ENCODE measurements around the gene PDIA5.

PDIA5 gene

DNA sequence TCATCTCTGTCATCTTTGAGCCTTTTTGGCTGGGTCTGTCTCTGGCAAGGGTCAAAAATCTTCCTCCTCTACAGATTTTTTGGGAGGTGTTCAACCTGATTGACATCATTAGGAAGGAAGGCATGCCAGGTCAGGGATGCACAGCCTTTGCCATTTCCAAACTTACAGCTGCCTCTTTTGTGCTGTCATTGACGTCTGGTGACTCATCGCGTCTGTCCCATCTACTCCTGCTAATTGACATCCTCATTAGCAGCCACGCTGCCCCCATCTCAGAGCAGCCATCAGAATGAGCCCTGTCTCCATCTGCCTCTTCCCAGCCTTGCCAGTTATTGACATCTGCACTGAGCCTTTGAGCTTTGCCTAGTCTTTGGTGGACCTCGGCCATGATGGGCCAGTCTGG lies 53.0 kb downstream of the PDIA5 start:
- no peak for DNase-seq (ENCODE audit: low read depth)

DNA sequence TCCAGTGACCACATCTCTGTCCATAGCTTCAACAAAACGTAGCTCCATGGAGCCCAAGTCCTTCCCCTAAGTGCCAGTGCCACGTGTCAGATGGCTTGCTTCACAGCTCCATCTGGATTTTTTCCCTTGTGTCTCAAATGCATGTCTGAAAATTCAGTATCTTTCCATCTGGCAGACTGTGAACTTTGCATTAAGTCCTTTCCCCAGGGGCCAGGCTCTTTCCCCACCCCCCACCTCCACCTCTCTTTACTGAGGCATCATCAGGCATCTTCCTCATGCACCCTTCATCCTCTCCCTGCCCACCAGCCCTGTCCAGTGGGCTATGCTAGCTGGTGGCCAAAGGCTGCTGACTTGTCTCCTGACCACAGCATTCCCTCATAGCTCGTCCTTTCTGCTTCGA lies 53.7 kb downstream of the PDIA5 start:
- DNase-seq (ENCODE audit: low read depth), result no peak

DNA sequence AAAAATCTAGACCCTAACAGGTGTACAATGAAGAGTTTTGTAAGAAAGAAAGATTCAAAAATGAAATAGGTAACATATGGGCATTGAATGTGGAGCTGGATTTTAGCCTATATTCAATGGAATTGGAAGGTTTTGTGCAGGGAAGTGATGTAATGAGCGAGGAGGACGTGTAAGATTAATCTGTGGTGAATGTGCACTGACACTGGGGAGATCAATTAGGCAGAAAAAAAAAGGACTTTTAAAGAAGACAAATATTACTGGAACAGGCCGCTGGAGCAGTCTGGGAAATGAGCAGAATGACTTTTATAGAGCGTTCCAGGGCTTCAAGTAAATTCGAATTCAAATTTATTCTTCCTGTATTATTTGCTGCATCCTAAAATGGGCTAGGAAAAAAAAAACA lies 55.2 kb downstream of the PDIA5 start:
- DNase-seq (ENCODE audit: low read depth), result no peak

DNA sequence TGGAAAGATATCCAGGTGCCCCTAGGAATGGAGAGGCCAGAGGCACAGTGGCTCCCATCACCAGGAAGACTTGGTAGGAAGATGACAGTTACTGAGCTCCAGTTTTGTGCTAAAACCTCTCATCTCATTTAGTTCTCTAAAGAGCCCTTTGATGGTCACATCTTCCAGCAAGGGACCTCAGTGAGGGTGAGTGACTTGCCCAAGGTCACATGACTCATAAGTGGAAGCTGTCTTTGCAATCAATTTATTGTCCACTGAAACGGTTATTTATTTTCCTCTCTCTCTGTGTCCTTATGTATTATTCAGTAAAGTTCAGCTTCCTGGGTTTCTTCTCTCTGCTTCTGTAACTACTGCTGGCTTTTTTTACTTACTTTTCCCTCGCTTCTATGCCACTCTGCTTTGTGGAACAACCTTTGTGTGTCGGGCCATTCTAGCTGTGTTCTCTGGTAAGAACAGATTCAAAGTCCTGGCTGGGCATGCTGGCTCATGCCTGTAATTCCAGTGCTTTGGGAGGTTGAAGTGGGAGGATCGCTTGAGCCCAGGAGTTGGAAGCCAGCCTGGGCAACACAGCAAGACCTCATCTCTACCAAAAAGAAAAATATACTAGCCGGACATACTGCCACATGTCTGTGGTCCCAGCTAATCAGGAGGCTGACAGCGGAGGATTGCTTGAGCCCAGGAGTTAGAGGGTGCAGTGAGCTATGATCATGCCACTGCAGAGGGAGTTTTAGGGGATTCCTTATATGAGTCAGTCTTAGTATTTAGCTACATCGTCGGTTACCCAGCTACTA lies 55.9 kb downstream of the PDIA5 start:
- DNase-seq (ENCODE audit: low read depth), result no peak

DNA sequence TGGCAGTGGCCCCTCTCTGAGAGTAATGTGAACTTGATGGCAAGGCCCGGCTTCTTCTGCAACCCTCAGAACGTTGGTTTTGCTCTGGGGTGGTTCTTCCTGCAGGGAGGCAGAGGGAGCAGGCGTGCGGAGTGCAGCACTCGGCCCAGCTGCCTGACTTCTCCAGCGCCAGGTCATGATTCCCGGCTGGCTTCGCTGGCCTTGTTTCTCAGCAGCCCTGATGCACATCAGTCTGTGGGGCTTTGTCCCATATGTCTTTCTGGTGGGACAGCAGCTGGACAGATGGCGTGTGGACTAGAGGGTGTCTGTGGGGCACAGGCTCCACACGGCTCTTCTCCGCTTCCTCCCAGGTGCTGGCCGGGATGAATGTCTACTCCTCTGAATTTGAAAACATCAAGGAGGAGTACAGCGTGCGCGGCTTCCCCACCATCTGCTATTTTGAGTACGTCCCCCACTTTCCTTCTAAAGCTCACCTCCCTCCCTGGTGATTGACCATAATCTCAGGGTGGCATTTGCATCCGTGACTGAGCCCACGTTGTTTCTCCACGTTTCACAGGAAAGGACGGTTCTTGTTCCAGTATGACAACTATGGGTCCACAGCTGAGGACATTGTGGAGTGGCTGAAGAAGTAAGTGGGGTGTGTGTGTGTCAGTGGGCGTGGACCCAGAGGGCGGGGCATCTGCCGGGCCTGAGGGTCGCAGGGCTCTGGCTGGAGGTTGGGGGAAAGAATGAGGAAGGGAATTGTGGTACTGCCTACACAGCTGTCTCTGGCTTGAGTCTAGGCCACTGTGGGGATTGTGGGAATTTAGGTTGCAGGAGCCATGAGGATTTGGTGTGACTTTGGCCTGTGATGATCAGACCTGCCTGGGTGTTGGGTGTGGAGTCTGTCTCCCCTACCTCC lies 57.1 kb downstream of the PDIA5 start:
- DNase-seq (ENCODE audit: low read depth), result no peak

DNA sequence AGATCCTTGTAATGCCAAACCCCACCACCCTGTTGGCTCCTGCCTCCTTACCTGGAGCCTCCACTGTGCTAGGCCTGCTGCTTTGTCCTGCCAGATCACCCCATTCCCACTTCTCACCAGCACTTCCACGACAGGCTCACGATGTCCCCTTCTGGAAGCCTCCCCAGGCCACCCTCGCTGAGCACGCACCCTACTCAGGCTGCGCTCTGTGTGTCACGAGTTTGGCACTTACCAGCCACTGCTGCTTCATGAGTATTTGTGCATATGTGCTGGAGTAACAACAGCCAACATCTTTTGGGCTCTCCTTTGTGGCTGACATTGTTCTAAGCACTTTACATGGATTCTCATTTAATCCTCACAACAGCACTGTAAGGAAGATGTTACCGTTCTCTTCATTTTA lies 58.1 kb downstream of the PDIA5 start:
- DNase-seq (ENCODE audit: low read depth), result no peak

DNA sequence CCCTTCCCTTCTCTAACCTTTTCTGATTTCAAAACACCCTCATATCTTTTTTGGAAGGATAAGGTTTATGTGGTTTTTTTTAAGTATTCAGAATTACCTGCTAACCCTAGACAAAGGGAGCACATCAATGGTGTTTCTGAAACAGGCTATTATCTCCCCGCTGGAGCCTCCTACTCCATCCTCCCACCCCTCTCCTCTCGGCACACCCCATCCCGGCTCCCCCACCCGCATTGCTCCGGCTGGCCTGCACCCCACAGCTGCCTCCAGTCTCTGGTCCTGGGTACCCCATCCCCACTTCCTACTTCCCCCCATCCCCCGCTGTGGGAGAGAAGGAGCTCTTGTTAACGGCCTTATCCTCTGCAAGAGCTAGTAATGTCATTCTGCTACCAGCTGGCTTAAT lies 59.2 kb downstream of the PDIA5 start:
- no peak for DNase-seq (ENCODE audit: low read depth)

DNA sequence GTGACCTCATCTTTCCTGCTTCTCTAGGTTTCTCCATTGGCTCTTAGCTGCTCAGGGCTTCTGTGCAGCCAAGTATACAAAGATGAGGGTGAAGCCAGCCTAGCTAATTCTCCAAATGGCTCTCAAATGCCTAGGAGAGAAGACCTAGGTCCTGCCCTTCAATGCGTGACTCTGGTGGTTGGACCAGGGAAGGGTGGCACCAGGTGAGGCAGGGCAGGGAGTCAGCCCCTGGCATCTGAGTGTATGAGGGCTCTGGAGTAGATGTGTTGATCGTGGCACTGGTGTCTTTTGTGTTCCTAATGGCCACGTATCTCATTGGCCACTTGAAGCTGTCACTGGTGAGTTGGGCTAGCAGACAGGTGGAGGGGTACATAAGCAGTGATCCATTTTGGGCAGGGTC lies 59.8 kb downstream of the PDIA5 start:
- no peak for DNase-seq (ENCODE audit: low read depth)

DNA sequence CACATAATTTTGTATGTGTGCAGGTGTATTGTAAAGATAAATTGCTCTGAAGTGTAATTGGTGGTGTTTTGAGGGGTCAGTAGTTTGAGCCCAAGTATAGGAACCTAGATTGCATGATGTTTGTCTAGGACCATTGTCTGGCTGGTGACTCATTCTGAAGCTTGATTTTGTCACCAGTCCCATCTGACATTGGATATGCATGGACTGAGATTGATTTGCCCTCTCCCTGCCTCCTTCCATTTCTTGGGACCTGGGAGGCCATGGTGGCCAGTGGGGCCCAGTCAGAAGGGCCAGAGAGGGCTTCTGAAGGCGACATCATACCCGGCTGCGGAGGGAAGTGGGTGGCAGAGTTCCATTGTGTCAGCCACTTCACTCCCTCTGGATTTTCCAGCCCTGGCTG lies 62.3 kb downstream of the PDIA5 start:
- DNase-seq (ENCODE audit: low read depth), result no peak

DNA sequence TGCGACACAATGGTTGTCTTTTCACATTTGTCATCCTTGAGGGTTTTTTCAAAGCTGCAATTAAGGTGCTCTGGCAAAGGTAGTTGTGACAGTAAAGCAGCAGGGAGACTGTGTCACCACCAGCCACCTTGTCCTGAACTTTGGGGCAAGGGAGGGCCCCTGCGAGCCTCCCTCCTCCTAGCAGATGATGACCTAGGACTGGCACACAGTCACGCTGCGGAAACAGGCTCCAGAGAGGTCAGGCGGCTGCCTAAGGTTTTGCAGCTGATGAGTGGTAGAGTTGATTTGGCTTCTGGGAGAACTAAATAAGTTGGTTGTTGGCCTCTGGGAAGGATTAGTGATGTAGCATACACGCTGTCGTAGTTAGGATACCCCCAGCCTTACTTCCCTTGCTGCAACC lies 62.7 kb downstream of the PDIA5 start:
- DNase-seq (ENCODE audit: low read depth), result no peak

DNA sequence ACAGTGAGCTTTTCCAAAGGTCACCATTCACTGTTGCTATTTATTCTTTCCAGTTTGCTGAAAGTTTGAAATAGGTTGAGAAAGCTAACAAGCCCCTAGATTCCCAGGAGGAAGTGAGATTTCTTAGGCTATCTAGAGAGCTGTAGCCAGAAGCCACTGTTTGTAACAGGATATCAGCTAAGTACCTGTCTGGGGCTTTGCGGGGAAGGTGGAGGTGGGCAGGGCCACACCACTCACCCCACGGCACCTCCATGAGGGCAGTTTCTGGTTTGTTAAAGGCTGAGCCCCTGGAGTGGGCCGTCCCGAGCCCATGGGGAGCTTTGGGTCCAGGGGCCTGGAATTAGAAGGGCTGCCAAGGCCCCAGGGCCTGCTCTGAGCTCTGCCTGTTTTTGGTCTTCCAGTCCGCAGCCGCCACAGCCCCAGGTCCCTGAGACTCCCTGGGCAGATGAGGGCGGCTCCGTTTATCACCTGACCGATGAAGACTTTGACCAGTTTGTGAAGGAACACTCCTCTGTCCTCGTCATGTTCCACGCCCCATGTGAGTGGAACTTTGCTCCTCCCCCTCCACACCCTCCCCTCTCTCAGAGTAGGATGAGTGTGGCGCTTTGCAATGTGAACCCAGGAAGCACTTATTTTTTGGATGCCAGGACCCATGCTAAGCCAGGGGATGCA lies 63.4 kb downstream of the PDIA5 start:
- DNase-seq (ENCODE audit: low read depth), result no peak

DNA sequence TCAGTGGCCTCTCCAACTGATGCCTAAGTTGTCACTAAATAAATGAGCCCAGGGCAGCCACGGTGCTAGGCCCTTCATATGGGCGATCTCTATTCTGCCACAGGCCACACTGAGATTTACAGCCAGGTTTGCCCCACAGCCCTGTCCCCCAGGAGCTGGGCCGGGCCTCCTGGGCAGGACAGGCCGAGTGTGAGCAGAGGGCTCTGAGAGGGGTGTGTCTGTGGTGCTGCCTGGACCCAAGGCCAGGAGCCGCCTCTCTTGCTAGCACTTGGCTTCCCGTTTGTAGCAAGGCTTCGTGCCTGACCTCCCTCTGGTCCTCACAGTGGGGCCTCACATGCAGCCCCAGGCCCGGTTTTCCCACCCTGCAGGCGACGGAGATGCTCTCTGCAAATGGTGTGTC lies 67.8 kb downstream of the PDIA5 start:
- no peak for DNase-seq (ENCODE audit: low read depth)

DNA sequence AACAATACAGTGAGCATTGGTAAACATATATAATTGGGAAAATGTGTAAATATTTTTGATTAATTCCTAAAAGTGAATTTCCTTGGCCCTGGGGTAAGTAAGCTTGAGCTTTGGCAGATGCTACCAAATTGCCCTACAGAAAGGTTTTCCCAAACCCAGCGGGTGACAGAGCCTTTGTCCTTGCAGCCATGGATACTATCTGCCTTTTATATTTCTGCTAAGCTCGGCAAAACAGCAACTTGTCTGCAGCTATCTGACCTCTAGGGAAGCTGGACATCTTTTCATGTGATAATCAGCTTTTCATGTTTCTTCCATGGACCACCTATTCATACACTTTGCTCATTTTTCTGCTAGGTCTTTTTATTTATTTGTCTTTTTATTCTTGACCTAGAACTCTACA lies 70.2 kb downstream of the PDIA5 start:
- no peak for DNase-seq (ENCODE audit: low read depth)

DNA sequence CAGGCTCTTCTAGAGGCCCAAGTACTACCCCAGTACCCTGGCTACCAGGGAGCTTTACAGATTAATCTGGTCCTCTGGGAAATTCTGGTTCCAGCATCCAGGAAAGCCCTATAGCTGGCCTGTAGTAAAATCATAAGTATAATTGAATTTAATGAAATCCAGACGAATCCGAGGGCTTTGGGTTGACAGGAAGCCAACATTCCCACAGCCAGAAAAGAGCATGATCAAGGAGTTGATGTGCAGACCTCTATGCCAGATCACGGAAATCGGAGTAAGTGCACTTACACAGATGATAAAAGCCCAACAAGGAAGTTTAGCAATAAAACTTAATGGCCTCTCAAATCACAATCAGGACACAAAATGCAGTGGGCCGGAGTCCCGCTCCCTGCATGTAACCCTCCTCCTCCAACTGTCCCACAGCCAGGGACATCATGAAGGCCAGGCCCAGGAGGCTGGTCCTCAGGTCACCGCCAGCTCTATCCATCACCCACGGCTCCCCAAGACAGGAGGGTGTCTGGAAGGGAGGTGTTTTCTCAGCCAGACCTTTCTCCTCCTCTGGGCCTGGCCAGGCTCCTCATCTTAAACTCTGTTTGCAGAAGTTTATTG lies 72.1 kb downstream of the PDIA5 start:
- DNase-seq (ENCODE audit: low read depth), result no peak

DNA sequence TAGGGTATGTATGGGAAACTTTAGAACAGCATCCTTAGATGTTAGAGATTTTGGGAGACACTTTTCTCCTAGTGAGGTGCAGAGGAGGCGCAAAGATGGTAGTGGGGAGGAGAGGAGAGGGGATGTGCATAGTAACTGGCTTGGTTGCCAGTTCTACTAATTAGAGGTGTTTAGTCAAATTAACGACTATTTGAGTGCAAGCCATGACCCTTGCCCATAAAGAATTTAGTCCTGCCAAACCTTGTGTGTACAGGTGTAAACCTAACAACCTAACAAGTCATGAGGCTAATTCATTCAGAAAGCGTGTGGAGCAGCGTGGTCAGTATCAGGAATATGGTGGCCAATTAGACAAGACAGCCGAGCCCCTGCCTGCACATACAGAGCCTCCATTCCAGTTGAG lies 72.7 kb downstream of the PDIA5 start:
- no peak for DNase-seq (ENCODE audit: low read depth)

DNA sequence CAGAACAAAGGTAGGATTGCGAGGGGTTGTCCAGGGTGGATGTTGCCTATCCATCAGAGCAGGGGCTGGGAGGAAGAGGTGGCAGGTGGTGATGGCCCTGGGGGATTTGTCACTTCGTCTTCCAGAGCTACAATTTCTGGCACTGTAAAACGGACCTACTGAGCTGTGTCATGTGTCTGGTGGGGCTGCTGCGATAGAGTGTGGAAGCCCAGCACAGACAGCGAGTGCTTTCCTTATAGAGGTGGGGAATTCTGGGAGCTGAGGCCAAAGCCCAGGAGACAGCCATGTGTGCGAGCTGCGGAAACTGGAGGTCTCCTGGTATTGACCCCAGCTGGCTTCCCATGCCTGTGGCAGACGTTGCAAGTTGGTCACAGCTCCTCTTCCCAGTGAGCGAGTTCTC lies 73.7 kb downstream of the PDIA5 start:
- no peak for DNase-seq (ENCODE audit: low read depth)

DNA sequence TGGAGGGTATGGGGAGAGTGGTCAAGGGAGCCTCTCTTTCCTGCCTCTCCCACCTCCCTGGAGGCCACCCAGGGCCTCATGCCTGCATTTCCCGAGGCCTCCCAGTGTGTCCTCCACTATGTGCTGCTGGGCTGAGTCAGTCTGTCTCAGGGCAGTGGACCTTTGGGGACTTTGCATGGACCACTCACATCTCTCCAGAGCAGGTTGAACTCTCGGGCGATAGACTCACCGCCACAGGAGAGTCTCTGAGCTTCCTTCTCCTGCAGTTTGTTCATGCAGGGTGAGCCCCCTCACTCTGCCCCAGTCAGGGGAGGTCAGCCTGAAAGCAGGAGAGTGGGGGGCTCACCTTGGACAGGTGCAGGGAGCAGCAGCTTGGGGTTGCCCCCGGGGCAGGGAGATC lies 74.5 kb downstream of the PDIA5 start:
- no peak for DNase-seq (ENCODE audit: low read depth)

DNA sequence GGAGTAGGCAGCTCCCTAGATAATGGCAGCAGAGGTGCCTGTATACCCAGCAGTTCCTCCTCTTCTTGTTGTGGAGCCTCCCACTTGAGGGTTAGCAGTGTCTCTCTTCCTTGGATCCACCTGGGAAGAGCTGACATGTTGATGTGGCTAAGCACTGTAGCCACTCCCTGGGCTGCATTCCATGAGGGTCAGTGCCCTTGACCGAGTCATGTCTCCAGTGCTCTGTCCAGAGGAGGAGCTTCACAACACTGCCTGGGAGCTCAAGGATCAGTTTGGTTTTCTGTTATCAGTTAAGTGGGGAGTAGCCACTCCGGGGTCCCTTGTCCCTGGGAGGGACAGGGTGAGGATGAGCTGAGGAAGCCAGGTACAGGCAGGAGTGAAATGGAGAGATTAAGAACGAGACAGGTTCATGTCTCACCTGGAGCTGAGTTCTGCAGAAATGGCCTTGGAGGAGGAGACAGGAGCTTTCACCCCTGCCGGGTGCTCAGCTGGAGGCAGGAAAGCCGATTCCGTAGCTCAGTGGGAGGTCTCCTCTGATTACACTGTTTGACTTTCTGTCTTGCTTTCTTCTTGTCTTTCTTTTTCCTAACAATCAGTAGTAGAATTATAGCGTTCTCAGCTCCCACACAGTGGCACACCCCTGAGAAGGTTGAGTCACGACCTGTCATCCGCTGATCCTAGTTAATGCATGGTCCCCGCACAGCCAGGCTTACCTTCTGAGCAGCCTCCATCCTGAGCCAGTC lies 77.0 kb downstream of the PDIA5 start:
- DNase-seq (ENCODE audit: low read depth), result no peak

DNA sequence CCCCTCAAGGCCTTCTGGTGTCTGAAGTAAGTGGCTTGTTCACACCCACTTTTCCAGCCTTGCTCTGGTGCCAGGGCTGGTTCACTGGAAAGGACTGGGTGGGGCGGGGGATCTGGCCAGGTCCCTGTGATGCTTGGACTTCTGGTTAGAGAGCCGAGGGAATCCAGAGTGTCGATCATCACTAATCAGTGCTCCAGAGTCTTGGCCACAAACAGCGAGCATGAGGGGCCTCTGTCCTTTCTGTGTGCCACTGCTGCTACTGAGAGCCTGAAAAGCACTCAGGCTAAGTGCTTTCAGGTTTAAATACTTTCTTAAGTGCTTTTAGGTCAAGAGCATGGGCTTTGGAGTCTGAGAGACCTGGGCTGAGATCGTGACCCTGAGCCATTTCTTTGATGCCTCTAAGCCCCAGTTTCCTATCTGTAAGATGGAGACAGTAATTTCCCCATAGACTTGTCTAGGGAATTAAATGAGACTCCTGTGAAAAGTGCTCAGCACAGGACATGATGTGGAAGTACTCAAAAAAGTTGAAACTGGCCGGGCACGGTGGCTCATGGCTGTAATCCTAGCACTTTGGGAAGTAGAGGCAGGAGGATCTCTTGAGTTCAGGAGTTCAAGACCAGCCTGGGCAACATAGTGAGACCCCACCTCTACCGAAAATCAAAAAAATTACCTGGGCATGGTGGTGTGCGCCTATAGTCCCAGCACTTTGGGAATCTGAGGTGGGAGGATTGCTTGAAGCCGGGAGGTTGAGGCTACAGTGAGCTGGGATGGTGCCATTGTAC lies 81.1 kb downstream of the PDIA5 start:
- DNase-seq (ENCODE audit: low read depth), result no peak

DNA sequence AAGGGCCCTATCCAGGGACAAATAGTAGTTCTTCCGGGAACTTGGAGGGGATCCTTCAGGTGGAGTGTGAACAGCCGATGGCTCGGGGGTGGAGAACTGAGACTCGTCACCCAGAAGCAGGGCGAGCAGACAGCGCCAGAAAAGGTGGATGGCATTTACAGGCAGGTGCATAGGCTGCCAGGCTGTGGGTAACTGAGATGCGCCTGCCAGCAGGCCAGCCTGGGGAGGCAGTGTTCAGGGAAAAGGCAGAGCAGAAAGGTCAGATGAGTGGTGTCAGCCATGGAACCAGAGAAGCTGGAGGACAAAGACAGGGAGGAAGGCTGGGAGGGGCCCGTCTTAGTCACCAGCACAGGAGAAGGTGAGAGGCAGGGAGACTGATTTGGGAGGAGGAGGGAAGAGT lies 81.9 kb downstream of the PDIA5 start:
- DNase-seq (ENCODE audit: low read depth), result no peak

DNA sequence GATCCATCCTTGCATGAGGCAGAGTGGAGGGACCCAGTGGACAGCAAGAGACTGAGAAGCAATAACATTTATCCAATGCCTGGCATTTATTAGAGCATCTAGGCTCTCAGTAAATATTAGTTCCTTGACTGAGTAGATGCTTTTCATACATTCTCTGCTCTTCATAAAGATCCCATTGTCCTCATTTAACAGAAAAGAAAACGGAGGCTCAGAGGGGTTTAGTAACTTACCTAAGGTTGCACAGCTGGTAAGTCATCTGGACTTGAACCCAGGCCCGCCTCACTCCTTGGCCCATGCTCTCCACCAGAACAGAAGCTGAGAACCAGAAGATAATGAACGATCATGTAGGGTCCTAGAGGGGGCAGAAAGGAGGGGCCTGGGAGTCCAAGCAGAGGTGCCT lies 82.7 kb downstream of the PDIA5 start:
- no peak for DNase-seq (ENCODE audit: low read depth)

All from activated T-helper 1 cell treated with Interleukin-2 at 50 U/mL for 16 hours (primary cell).